Heart right ventricle (tissue), 16 donors: Measurements from ENCODE around the gene SLC23A2. TPM values are rescaled to one million over a fixed set of nuclear protein-coding genes. Genes with fewer than 3 reads are reported as not detected.
A peak's percentile ranks its signal among the peaks of the same experiment; 100 is the strongest.

Experiments used
- ATAC-seq, 8 donors: fragments of 200-7000 bp; cut with Tn5 transposase; one replicate each; pipeline ENCODE4 v1.9.1; 2020; ENCODE audit warnings: mild to moderate bottlenecking in 8 of 8, moderate library complexity in 8 of 8, moderate number of reproducible peaks in 1 of 8
- DNase-seq, 2 donors: peaks; one replicate each; pipeline ENCODE4 v3.0.0-alpha.2; 2020
- H3K27ac ChIP-seq, 10 donors: fragments of 200-600 bp; sonication (generic) in 2 of 10; one replicate each; pipeline versions ENCODE4 v1.5.0 to v1.8.0; 2020 to 2022; ENCODE audit warnings: mild to moderate bottlenecking in 3 of 10
- H3K27me3 ChIP-seq, 7 donors: fragments of 200-600 bp; one replicate each; pipeline ENCODE4 v1.8.0; 2021 to 2022; ENCODE audit warnings: mild to moderate bottlenecking in 2 of 7
- H3K36me3 ChIP-seq, 9 donors: fragments of 200-600 bp; sonication (generic) in 1 of 9; one replicate each; pipeline versions ENCODE4 v1.5.0 to v1.8.0; 2020 to 2022; ENCODE audit warnings: mild to moderate bottlenecking in 2 of 9
- H3K4me1 ChIP-seq, 9 donors: fragments of 200-600 bp; sonication (generic) in 1 of 9; one replicate each; pipeline versions ENCODE4 v1.5.0 to v1.8.0; 2020 to 2022; ENCODE audit warnings: mild to moderate bottlenecking in 4 of 9
- H3K4me3 ChIP-seq, 10 donors: fragments of 200-600 bp; sonication (generic) in 2 of 10; one replicate each; pipeline versions ENCODE4 v1.5.0 to v1.8.0; 2020 to 2022; ENCODE audit warnings: mild to moderate bottlenecking in 7 of 10, moderate library complexity in 2 of 10
- H3K9me3 ChIP-seq, 11 donors: fragments of 200-600 bp in 10 of 11; sonication (generic) in 2 of 11; one replicate each; pipeline versions ENCODE4 v1.5.0 to v1.8.0; 2013 to 2022; ENCODE audit warnings: mild to moderate bottlenecking in 2 of 11, control low read depth in 1 of 11, moderate library complexity in 1 of 11
- WGBS, 2 donors: extraction: QIAGEN DNeasy Blood & Tissue Kit; methylation state at CpG; one replicate each; pipeline ENCODE4 v1.1.7; 2013; ENCODE audit warnings: inconsistent platforms in 1 of 2; 5-methylcytosine and 5-hydroxymethylcytosine counted together
- intact Hi-C, 10 donors: fragments of 100-400 bp; cut with DNase I; formaldehyde crosslinking; loops; one replicate each; pipeline versions ENCODE4 v1.11.1 to v1.14.2; 2022
- polyA plus RNA-seq, 2 donors: library from polyadenylated mRNA; stranded (reverse); fragments of 200-250 nt; gene quantifications; one replicate each; pipeline ENCODE4 v1.2.3, GENCODE V29; 2013
- total RNA-seq, 10 donors: library from RNA; stranded (reverse); fragmentation: NEBNext Ultra II Directional in 3 of 10; extraction: Animal tissue kit (Norgen Biotek cat#: 25700) in 3 of 10; gene quantifications; one replicate each; pipeline versions ENCODE4 v1.2.1 to v1.2.4, GENCODE V29; 2021 to 2023
- TF ChIP-seq, protein P1 (sequence below), 9 donors: fragments of 200-600 bp; sonication (generic) in 2 of 9; IDR thresholded peaks; one replicate each; pipeline versions ENCODE4 v1.5.0 to v1.8.0; 2021 to 2022; ENCODE audit warnings: antibody characterized with exemption in 9 of 9, mild to moderate bottlenecking in 5 of 9, moderate library complexity in 1 of 9
- donor health status: Arrhythmogenic right ventricular cardiomyopathy.
- donor health status: ischemic (EF 13 %, LVEDD 7.1; RV severe dilation, severe dysfunction).
- donor health status: healthy with polysubstance abuse.
- donor health status: DM: no; HTN: yes; CAD: no.
- donor health status: DM: no; HTN: no; CAD: no.
- donor health status: ischemic (EF 25% LVEDD 6.9; RV normal size, moderate dysfunction).
- donor health status: ischemic (EF 25% LVEDD 5.7; RV mildly dilated, moderate dysfunction).
- donor health status: healthy.
- donor health status: DM: yes; HTN: yes; CAD: no.
- donor health status: Ischemic cardiomyopathy.
- donor health status: ischemic (EF 35%, LVEDD 5.7; RV mildly dilated, moderate dysfunction).
- donor health status: nonischemic (EF 11% LVEDD 7.7; RV severe dilation, severe dysfunction).
- donor health status: DM: yes; HTN: yes; CAD: no.
- donor health status: PGD.
- donor health status: ischemic (EF 29% LVEDD 5.4; RV normal size, mild dysfunction).
- donor health status: nonischemic (EF 23%, LVEDD 6.1; RV moderate dilation, normal function).

SLC23A2 gene
- total and polyA plus RNA-seq, 12 donors: 2.0 to 12.3 (median 6.9) TPM

DNA sequence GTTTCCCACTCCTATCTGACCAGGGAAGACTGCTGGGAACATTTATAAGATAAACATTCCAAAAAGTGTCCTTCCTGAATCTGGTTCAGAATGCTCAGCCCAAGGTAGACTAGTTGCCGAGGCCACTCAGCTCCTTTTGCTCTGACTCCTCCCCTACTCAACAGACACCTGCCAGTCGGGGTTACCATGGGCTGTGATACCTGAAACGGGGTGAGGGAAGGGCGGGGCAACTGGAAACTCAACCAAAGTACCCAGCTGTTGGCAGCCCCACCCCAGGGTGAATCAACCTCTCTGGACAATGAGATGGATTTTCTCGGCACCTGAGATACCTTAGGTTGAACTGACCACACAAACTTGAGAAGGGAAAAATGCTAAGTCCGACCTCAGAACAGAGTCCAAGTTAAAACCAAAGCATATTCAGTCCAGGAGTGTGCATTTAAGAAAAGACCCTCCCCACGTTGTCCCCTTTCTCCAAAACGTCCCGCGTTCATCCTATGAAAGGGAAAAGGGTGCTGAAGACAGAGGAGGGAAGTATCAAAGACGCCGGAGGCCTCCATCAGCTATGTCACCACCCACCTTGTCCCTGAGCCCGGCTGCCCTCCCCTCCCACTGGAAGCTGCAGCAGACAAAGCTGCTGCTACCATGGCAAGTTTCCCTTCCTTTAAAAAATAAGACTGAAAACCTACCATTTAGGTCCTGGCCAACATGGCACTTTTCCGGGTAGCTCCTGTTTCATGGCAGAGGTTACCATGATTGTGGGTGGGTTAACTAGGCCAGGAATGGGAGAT, 100.1 kb downstream of the SLC23A2 start:
- Histone ChIP-seq H3K4me1 (peaks cover 0 to 22% (median 0%) of the 10 kb centered on the region in 9 donors), H3K27ac (no peak overlapping the region), H3K9me3 (no peaks in the 10 kb centered on the region), H3K27me3 (no peaks in the 10 kb centered on the region), H3K4me3 (no peak overlapping the region), H3K36me3 (peaks cover 0 to 45% (median 9%) of the 10 kb centered on the region in 9 donors)
- TF ChIP-seq, protein P1, sequence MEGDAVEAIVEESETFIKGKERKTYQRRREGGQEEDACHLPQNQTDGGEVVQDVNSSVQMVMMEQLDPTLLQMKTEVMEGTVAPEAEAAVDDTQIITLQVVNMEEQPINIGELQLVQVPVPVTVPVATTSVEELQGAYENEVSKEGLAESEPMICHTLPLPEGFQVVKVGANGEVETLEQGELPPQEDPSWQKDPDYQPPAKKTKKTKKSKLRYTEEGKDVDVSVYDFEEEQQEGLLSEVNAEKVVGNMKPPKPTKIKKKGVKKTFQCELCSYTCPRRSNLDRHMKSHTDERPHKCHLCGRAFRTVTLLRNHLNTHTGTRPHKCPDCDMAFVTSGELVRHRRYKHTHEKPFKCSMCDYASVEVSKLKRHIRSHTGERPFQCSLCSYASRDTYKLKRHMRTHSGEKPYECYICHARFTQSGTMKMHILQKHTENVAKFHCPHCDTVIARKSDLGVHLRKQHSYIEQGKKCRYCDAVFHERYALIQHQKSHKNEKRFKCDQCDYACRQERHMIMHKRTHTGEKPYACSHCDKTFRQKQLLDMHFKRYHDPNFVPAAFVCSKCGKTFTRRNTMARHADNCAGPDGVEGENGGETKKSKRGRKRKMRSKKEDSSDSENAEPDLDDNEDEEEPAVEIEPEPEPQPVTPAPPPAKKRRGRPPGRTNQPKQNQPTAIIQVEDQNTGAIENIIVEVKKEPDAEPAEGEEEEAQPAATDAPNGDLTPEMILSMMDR (IDR thresholded peaks at IDR 0.05): no peak
- DNase-seq: no peak
- intact Hi-C loops: no loop called here
- WGBS, 2 donors: 86 to 88% methylated on average over 14 of the region's 14 CpGs
- no peak for ATAC-seq

GRCh38 chr20:4898282-4899244, 102.7 kb downstream of the SLC23A2 start:
- Histone ChIP-seq H3K27me3 (no peaks in the 10 kb centered on the region), H3K9me3 (no peaks in the 10 kb centered on the region), H3K4me3 (no peak overlapping the region), H3K36me3 (peaks cover 0 to 45% (median 9%) of the 10 kb centered on the region in 9 donors), H3K27ac (no peak overlapping the region), H3K4me1 (peaks cover 0 to 26% (median 5%) of the 10 kb centered on the region in 9 donors)
- ATAC-seq: peak in 6 of 8 donors; percentile 32 to 89 (median 63)
- TF ChIP-seq, protein P1 (IDR thresholded peaks at IDR 0.05): no peak
- intact Hi-C loops: no loop called here
- 66 to 73% methylated on average over 14 of the region's 14 CpGs for WGBS, 2 donors
- peak in 1 of 2 donors; percentile 35 for DNase-seq

GRCh38 chr20:4897600-4897999, 103.7 kb downstream of the SLC23A2 start:
- ATAC-seq (no peak), DNase-seq (no peak)
- no peak overlapping the region for H3K27ac ChIP-seq
- H3K4me3 ChIP-seq: no peak overlapping the region
- intact Hi-C loops: no loop called here
- WGBS, 2 donors: 89 to 95% methylated on average over 4 of the region's 4 CpGs
- peaks cover 0 to 44% (median 9%) of the 10 kb centered on the region in 9 donors for H3K36me3 ChIP-seq
- no peaks in the 10 kb centered on the region for H3K27me3 ChIP-seq
- TF ChIP-seq, protein P1 (IDR thresholded peaks at IDR 0.05): no peak
- no peaks in the 10 kb centered on the region for H3K9me3 ChIP-seq
- H3K4me1 ChIP-seq: peaks cover 0 to 26% (median 5%) of the 10 kb centered on the region in 9 donors

DNA sequence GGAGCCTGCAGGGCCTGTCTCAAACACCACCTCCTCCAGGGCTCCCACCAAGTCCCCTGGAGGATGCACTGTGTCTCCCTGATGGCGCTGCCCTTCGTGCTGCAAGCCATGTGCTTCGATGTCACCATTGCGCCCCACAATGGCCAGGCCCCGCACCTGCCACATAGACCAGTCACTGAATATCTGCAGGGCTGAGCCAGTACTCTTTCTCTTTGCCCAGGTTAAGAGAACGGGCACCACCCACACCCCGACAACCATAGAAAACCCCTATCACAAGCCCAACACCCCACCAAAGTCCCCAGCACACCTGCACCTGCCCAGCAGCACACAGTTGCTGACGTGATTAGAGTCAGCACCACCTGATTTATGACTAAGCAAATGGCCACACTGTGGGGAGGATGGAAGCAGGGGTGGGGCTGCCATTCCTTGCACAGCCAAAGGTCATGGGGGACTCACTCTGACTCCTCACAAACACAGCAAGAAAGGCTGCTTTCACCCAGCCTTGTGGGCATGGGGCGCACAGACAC, 104.3 kb downstream of the SLC23A2 start:
- Histone ChIP-seq H3K4me1 (peaks cover 0 to 26% (median 5%) of the 10 kb centered on the region in 9 donors), H3K36me3 (peaks cover 0 to 38% (median 9%) of the 10 kb centered on the region in 9 donors), H3K4me3 (no peak overlapping the region), H3K27ac (no peak overlapping the region), H3K27me3 (no peaks in the 10 kb centered on the region), H3K9me3 (no peaks in the 10 kb centered on the region)
- DNase-seq: no peak
- 91 to 92% methylated on average over 9 of the region's 9 CpGs for whole genome bisulfite sequencing, 2 donors
- intact Hi-C loops: no loop called here
- ATAC-seq: peak in 1 of 8 donors; percentile 17
- TF ChIP-seq, protein P1 (IDR thresholded peaks at IDR 0.05): no peak
